H9 (cell line): ENCODE results near the gene RASGEF1C. TPM values are rescaled to one million over a fixed set of nuclear protein-coding genes. Genes with fewer than 3 reads are reported as not detected.

Experiments used
- DNase-seq: peaks from one replicate; pipeline ENCODE4 v3.0.0-alpha.2; 2017
- H2AFZ ChIP-seq: one replicate; pipeline ENCODE4 v1.6.1; 2013; ENCODE audit warnings: mild to moderate bottlenecking, low read length, control low read depth, moderate library complexity
- H2AK5ac ChIP-seq: 2 replicates; pipeline ENCODE4 v1.6.1; 2013; ENCODE audit warnings: low read length, control low read depth, mixed read lengths; ENCODE audit not compliant: insufficient read length
- H2BK120ac ChIP-seq: one replicate; pipeline ENCODE4 v1.6.1; 2013; ENCODE audit warnings: low read depth, mild to moderate bottlenecking, low read length, control low read depth, inconsistent platforms; ENCODE audit not compliant: poor library complexity, severe bottlenecking
- H2BK12ac ChIP-seq: 2 replicates; pipeline ENCODE4 v1.6.1; 2013; ENCODE audit warnings: low read length, control low read depth, mixed read lengths, low read depth; ENCODE audit not compliant: insufficient read length
- H2BK15ac ChIP-seq: 2 replicates; pipeline ENCODE4 v1.6.1; 2013; ENCODE audit warnings: low read depth, low read length, control low read depth
- H2BK20ac ChIP-seq: one replicate; pipeline ENCODE4 v1.6.1; 2013; ENCODE audit warnings: low read depth, mild to moderate bottlenecking, low read length, control low read depth, inconsistent platforms; ENCODE audit not compliant: poor library complexity, severe bottlenecking
- H2BK5ac ChIP-seq: 2 replicates; pipeline ENCODE4 v1.6.1; 2013; ENCODE audit warnings: low read length, control low read depth, mixed read lengths; ENCODE audit not compliant: insufficient read length
- H3K14ac ChIP-seq: 2 replicates; pipeline ENCODE4 v1.6.1; 2013; ENCODE audit warnings: low read length, control low read depth; ENCODE audit not compliant: insufficient read depth
- H3K18ac ChIP-seq: 2 replicates; pipeline ENCODE4 v1.6.1; 2013; ENCODE audit warnings: low read depth, mild to moderate bottlenecking, mixed read lengths, low read length, control low read depth; ENCODE audit not compliant: insufficient read length
- H3K23ac ChIP-seq: 2 replicates; pipeline ENCODE4 v1.6.1; 2013; ENCODE audit warnings: low read length, control low read depth, mixed read lengths, low read depth; ENCODE audit not compliant: insufficient read length
- H3K23me2 ChIP-seq: 2 replicates; pipeline ENCODE4 v1.6.1; 2013; ENCODE audit warnings: low read depth, mild to moderate bottlenecking, mixed read lengths, low read length, control low read depth; ENCODE audit not compliant: insufficient read length, poor library complexity, severe bottlenecking
- H3K27ac ChIP-seq: 2 replicates; pipeline ENCODE4 v1.5.1; 2013; ENCODE audit warnings: low read length, control low read depth, mixed read lengths, low read depth; ENCODE audit not compliant: insufficient read length
- H3K27me3 ChIP-seq: 2 replicates; pipeline ENCODE4 v1.6.1; 2013; ENCODE audit warnings: low read length, control low read depth, inconsistent platforms; ENCODE audit not compliant: insufficient read depth
- H3K4ac ChIP-seq: 2 replicates; pipeline ENCODE4 v1.6.1; 2013; ENCODE audit warnings: low read depth, mild to moderate bottlenecking, control low read depth, inconsistent platforms, low read length, moderate library complexity
- H3K4me1 ChIP-seq: 2 replicates; pipeline ENCODE4 v1.6.1; 2013; ENCODE audit warnings: low read length, control low read depth, inconsistent platforms; ENCODE audit not compliant: insufficient read depth
- H3K4me2 ChIP-seq: 2 replicates; pipeline ENCODE4 v1.6.1; 2013; ENCODE audit warnings: low read length, control low read depth, mixed read lengths; ENCODE audit not compliant: insufficient read length, insufficient read depth
- H3K56ac ChIP-seq: 2 replicates; pipeline ENCODE4 v1.6.1; 2013; ENCODE audit warnings: low read depth, mild to moderate bottlenecking, mixed read lengths, low read length, control low read depth; ENCODE audit not compliant: insufficient read length
- H3K79me1 ChIP-seq: 2 replicates; pipeline ENCODE4 v1.6.1; 2013; ENCODE audit warnings: low read depth, mild to moderate bottlenecking, moderate library complexity, low read length, control low read depth, inconsistent platforms; ENCODE audit not compliant: insufficient read depth, poor library complexity, severe bottlenecking
- H3K79me2 ChIP-seq: 2 replicates; pipeline ENCODE4 v1.6.1; 2013; ENCODE audit warnings: low read length, control low read depth, inconsistent platforms; ENCODE audit not compliant: insufficient read depth
- H3K9ac ChIP-seq: 2 replicates; pipeline ENCODE4 v1.6.1; 2013; ENCODE audit warnings: low read length, control low read depth, mixed read lengths; ENCODE audit not compliant: insufficient read length; ENCODE audit errors: extremely low read depth
- H3K9me3 ChIP-seq: one replicate; pipeline ENCODE4 v1.6.1; 2013; ENCODE audit warnings: low read depth, low read length, inconsistent platforms; ENCODE audit not compliant: control insufficient read depth
- H3T11ph ChIP-seq: one replicate; pipeline ENCODE4 v1.6.1; 2013; ENCODE audit warnings: mild to moderate bottlenecking, low read length, control low read depth, inconsistent platforms
- H4K20me1 ChIP-seq: one replicate; pipeline ENCODE4 v1.6.1; 2013; ENCODE audit not compliant: control insufficient read depth, insufficient read length, insufficient read depth
- H4K5ac ChIP-seq: 2 replicates; pipeline ENCODE4 v1.6.1; 2013; ENCODE audit warnings: low read depth, mild to moderate bottlenecking, mixed read lengths, low read length, control low read depth; ENCODE audit not compliant: insufficient read length
- H4K8ac ChIP-seq: replicated peaks from 2 replicates; pipeline ENCODE4 v1.6.1; 2013; ENCODE audit warnings: low read length, control low read depth, mixed read lengths, low read depth; ENCODE audit not compliant: insufficient read length
- H4K91ac ChIP-seq: 2 replicates; pipeline ENCODE4 v1.6.1; 2013; ENCODE audit warnings: low read depth, mild to moderate bottlenecking, moderate library complexity, mixed read lengths, low read length, control low read depth; ENCODE audit not compliant: insufficient read length
- H3K27ac Mint-ChIP-seq, 3 experiments: 2 replicates in 2 of 3; 3 replicates in 1 of 3; pipeline ENCODE4 v1.8.0; 2020 to 2021; ENCODE audit warnings: mixed read lengths in 3 of 3, mild to moderate bottlenecking in 1 of 3, moderate library complexity in 1 of 3
- H3K27me3 Mint-ChIP-seq: 2 replicates; pipeline ENCODE4 v1.8.0; 2021; ENCODE audit warnings: low read depth, mild to moderate bottlenecking, moderate library complexity, mixed read lengths
- H3K36me3 Mint-ChIP-seq, 3 experiments: 2 replicates in 2 of 3; 3 replicates in 1 of 3; pipeline ENCODE4 v1.8.0; 2020 to 2021; ENCODE audit warnings: low read depth in 3 of 3, mixed read lengths in 3 of 3; ENCODE audit not compliant: insufficient read depth in 1 of 3
- H3K4me1 Mint-ChIP-seq, 2 experiments: 2 replicates each; pipeline ENCODE4 v1.8.0; 2020; ENCODE audit warnings: mixed read lengths in 2 of 2
- H3K4me3 Mint-ChIP-seq, 2 experiments: 2 replicates in 1 of 2; 3 replicates in 1 of 2; pipeline ENCODE4 v1.8.0; 2020 to 2021; ENCODE audit warnings: mild to moderate bottlenecking in 2 of 2, mixed read lengths in 2 of 2, moderate library complexity in 1 of 2
- H3K9me3 Mint-ChIP-seq, 2 experiments: 2 replicates in 1 of 2; 3 replicates in 1 of 2; pipeline ENCODE4 v1.8.0; 2020; ENCODE audit warnings: mild to moderate bottlenecking in 2 of 2, mixed read lengths in 2 of 2, moderate library complexity in 1 of 2
- WGBS: extraction: QIAGEN DNeasy Blood & Tissue Kit; methylation state at CpG from one replicate; pipeline ENCODE4 v1.1.7; 2013; ENCODE audit warnings: missing lambda C conversion rate, low lambda C conversion rate, mixed read lengths; ENCODE audit not compliant: insufficient read length; ENCODE audit errors: extremely low coverage; 5-methylcytosine and 5-hydroxymethylcytosine counted together
- total RNA-seq: library from RNA; stranded (reverse); gene quantifications from 2 replicates; pipeline ENCODE4 v1.2.1, GENCODE V29; 2021
- TF ChIP-seq, protein P1 (sequence below): fragments of 200-600 bp; sonication (generic); conservative IDR thresholded peaks from 3 replicates; pipeline ENCODE4 v1.8.0; 2021; ENCODE audit warnings: antibody characterized with exemption, mild to moderate bottlenecking

RASGEF1C gene
- total RNA-seq, 1 experiment from 2014 or later = 0.83 TPM

DNA sequence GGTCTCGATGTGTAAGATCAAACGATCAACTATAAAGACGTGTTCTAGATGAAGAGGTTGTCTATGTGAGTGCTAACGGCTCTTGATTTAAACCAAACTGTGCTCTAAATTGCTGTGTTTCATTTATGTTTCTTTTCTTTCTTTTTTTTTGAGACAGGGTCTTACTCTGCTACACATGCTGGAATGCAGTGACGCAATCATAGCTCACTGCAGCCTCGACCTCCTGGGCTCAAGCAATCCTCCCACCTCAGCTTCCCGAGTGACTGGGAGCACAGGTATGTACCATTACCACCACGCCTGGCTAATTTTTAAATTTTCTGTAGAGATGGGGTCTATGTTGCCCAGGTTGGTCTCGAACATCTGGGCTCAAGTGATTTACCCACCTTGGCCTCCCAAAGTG lies 113.5 kb downstream of the RASGEF1C start:
- H2BK12ac ChIP-seq = no peak overlapping the region
- no peak overlapping the region for H2AFZ ChIP-seq
- Mint-ChIP-seq H3K4me3 (no peak overlapping the region), H3K9me3 (peaks cover 0 to 3% of the 10 kb centered on the region in 2 experiments; a peak in 3 of 5 replicates), H3K4me1 (peaks cover 7 to 13% of the 10 kb centered on the region in 2 experiments), H3K36me3 (peaks cover 0 to 11% (median 0%) of the 10 kb centered on the region in 3 experiments; a peak in 3 of 7 replicates), H3K27ac (no peak overlapping the region), H3K27me3 (peaks cover 4% of the 10 kb centered on the region)
- H3K18ac ChIP-seq = no peak overlapping the region
- H3K9me3 ChIP-seq = no peaks in the 10 kb centered on the region
- no peak overlapping the region for H3K9ac ChIP-seq
- no peak overlapping the region for H2BK15ac ChIP-seq
- no peak overlapping the region for H3K4me2 ChIP-seq
- H3T11ph ChIP-seq = no peak overlapping the region
- H3K79me2 ChIP-seq = no peaks in the 10 kb centered on the region
- H3K14ac ChIP-seq = no peak overlapping the region
- WGBS = no CpG with 5 or more reads among the region's 9 CpGs
- TF ChIP-seq, protein P1, sequence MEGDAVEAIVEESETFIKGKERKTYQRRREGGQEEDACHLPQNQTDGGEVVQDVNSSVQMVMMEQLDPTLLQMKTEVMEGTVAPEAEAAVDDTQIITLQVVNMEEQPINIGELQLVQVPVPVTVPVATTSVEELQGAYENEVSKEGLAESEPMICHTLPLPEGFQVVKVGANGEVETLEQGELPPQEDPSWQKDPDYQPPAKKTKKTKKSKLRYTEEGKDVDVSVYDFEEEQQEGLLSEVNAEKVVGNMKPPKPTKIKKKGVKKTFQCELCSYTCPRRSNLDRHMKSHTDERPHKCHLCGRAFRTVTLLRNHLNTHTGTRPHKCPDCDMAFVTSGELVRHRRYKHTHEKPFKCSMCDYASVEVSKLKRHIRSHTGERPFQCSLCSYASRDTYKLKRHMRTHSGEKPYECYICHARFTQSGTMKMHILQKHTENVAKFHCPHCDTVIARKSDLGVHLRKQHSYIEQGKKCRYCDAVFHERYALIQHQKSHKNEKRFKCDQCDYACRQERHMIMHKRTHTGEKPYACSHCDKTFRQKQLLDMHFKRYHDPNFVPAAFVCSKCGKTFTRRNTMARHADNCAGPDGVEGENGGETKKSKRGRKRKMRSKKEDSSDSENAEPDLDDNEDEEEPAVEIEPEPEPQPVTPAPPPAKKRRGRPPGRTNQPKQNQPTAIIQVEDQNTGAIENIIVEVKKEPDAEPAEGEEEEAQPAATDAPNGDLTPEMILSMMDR = no peak
- DNase-seq = no peak
- H2BK120ac ChIP-seq = no peak overlapping the region
- no peaks in the 10 kb centered on the region for H3K4me1 ChIP-seq
- H3K23me2 ChIP-seq = peaks cover 2% of the 10 kb centered on the region
- H3K23ac ChIP-seq = no peak overlapping the region
- H4K8ac ChIP-seq = no peak overlapping the region
- no peak overlapping the region for H4K91ac ChIP-seq
- H2BK5ac ChIP-seq = no peak overlapping the region
- no peak overlapping the region for H2BK20ac ChIP-seq
- H3K56ac ChIP-seq = no peak overlapping the region
- no peaks in the 10 kb centered on the region for H3K79me1 ChIP-seq
- no peaks in the 10 kb centered on the region for H4K20me1 ChIP-seq
- H3K27me3 ChIP-seq = no peaks in the 10 kb centered on the region
- no peak overlapping the region for H2AK5ac ChIP-seq
- H4K5ac ChIP-seq = no peak overlapping the region
- H3K4ac ChIP-seq = no peak overlapping the region
- H3K27ac ChIP-seq = no peak overlapping the region
